GM18520 (cell line): ENCODE measurements around the gene AGPAT1.

Source experiments
- ATAC-seq: cut with Tn5 transposase; IDR thresholded peaks from one replicate; pipeline ENCODE4 v1.9.1; 2021; ENCODE audit not compliant: unreplicated experiment

The AGPAT1 gene

DNA sequence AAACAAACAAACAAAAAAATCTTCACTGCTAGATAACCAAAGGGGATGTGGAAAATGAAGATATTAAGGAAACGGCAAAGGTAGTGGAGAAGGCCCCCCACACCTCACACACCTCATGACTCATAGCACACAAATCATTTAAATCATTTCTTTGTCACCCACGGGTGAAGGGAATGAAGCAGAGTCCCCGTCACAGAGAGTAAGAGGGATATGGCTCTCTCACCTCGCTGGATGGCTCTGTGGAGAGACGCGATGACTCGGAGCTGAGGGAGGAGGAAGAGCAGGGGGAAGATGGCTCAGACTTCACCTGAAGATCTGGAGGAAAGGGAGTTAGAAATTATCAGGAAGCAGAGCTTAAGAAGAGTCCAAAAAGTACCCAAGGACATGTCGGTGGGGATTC lies 49.0 kb downstream of the AGPAT1 start:
- ATAC-seq = no peak

GRCh38 chr6:32123681-32124080 lies 52.2 kb downstream of the AGPAT1 start:
- ATAC-seq = no peak

- no peak for ATAC-seq
Measured at GRCh38 chr6:32120573-32121059, 55.3 kb downstream of the AGPAT1 start.

DNA sequence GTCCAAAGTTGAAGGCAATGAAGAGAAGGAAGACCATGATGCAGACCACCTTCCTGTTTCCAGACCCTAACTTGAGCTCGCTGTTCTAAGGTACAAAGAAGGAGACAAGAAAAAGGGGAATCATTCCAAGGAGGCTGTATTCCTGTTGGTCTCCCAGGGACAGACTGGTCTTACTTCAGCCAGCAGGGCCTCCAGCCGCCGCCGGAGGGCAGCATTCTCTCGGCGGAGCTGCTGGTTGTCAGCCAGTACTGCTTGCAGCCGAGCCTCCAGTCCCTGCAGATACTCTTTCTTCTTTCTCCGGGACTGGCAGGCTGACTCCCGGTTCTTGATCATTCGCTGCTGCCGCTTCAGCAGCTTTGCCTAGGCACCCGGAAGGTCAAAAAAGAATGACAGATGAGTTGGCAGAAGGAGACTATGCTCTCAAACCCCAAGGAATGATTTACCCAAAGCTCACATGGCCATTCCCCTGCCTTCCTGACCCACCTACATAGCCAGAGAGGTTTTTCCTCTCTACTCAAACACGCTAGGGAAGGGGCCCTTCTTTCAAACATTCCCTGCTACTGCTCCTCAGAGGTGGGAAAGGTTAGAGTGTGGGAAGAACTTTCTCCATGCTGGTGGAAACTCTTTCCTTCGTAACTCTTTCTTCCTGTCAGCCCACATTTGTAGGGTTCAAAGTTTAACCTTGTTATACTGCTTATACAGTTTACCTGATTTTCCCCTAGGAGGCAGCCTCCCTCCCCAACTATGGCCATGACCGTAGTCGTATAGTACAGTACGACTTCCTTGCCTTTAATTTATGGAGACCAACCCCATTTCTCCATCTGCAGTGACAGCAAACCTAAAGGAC lies 56.9 kb downstream of the AGPAT1 start:
- no peak for ATAC-seq
